IgD-negative memory B cell (primary cell): ENCODE data around the gene CERS6. TPM values are rescaled to one million over a fixed set of nuclear protein-coding genes. Genes with fewer than 3 reads are reported as not detected.
"Not testable (repeated sequence)": the region's sequence is repeated elsewhere in the genome, so short reads cannot be mapped to it uniquely, and the experiment has no call there.

Experiments used
- H3K27ac Mint-ChIP-seq, 3 donors: one replicate each; pipeline ENCODE4 v1.8.0; 2020 to 2022; ENCODE audit warnings: mild to moderate bottlenecking in 3 of 3, mixed read lengths in 3 of 3, moderate library complexity in 1 of 3
- H3K27me3 Mint-ChIP-seq: one replicate; pipeline ENCODE4 v1.8.0; 2021; ENCODE audit warnings: mixed read lengths
- H3K36me3 Mint-ChIP-seq: one replicate; pipeline ENCODE4 v1.8.0; 2020; ENCODE audit warnings: mild to moderate bottlenecking, mixed read lengths
- H3K4me1 Mint-ChIP-seq, 3 donors: one replicate each; pipeline ENCODE4 v1.8.0; 2020 to 2022; ENCODE audit warnings: mixed read lengths in 3 of 3, mild to moderate bottlenecking in 1 of 3
- H3K4me3 Mint-ChIP-seq, 4 donors: one replicate each; pipeline ENCODE4 v1.8.0; 2020 to 2022; ENCODE audit warnings: mild to moderate bottlenecking in 4 of 4, mixed read lengths in 4 of 4, moderate library complexity in 3 of 4
- H3K9me3 Mint-ChIP-seq, 3 donors: one replicate each; pipeline ENCODE4 v1.8.0; 2020 to 2021; ENCODE audit warnings: mixed read lengths in 3 of 3, mild to moderate bottlenecking in 1 of 3
- polyA plus RNA-seq: library from polyadenylated mRNA; unstranded; fragments of 300-500 nt; fragmentation: Illumina TruSeq; gene quantifications from one replicate; pipeline ENCODE4 v1.2.3, GENCODE V29; 2021

CERS6 gene
- polyA plus RNA-seq, 1 donor from 2014 or later = 2.7 TPM

- Mint-ChIP-seq H3K4me1 (peaks cover 13 to 16% (median 15%) of the 10 kb centered on the region in 3 donors), H3K4me3 (peak overlapping the region in 2 of 4 donors; percentile 49 to 79)
- not testable (repeated sequence) for H3K36me3 Mint-ChIP-seq, H3K9me3 Mint-ChIP-seq, H3K27ac Mint-ChIP-seq, H3K27me3 Mint-ChIP-seq
Measured at GRCh38 chr2:168491728-168492127, 35.7 kb downstream of the CERS6 start.

- not testable (repeated sequence) for H3K36me3 Mint-ChIP-seq, H3K27ac Mint-ChIP-seq, H3K27me3 Mint-ChIP-seq, H3K4me3 Mint-ChIP-seq, H3K9me3 Mint-ChIP-seq
- H3K4me1 Mint-ChIP-seq = peaks cover 13 to 17% (median 15%) of the 10 kb centered on the region in 3 donors
Measured at GRCh38 chr2:168493219-168493618, 37.1 kb downstream of the CERS6 start.

GRCh38 chr2:168494190-168494711 lies 38.2 kb downstream of the CERS6 start:
- Mint-ChIP-seq H3K36me3 (no peaks in the 10 kb centered on the region), H3K9me3 (peaks cover 0 to 1% (median 0%) of the 10 kb centered on the region in 3 donors), H3K4me1 (peaks cover 13 to 17% (median 15%) of the 10 kb centered on the region in 3 donors), H3K27me3 (no peaks in the 10 kb centered on the region), H3K27ac (no peak overlapping the region), H3K4me3 (no peak overlapping the region)

GRCh38 chr2:168495524-168495923 lies 39.5 kb downstream of the CERS6 start:
- H3K4me1 Mint-ChIP-seq = peaks cover 5 to 12% (median 9%) of the 10 kb centered on the region in 3 donors
- H3K9me3 Mint-ChIP-seq = peaks cover 0 to 2% (median 1%) of the 10 kb centered on the region in 3 donors
- no peaks in the 10 kb centered on the region for H3K27me3 Mint-ChIP-seq
- no peak overlapping the region for H3K4me3 Mint-ChIP-seq
- no peaks in the 10 kb centered on the region for H3K36me3 Mint-ChIP-seq
- H3K27ac Mint-ChIP-seq = no peak overlapping the region

GRCh38 chr2:168496906-168497305 lies 40.8 kb downstream of the CERS6 start:
- no peaks in the 10 kb centered on the region for H3K27me3 Mint-ChIP-seq
- H3K4me1 Mint-ChIP-seq = peaks cover 0 to 6% (median 3%) of the 10 kb centered on the region in 3 donors
- no peak overlapping the region for H3K27ac Mint-ChIP-seq
- H3K9me3 Mint-ChIP-seq = peaks cover 0 to 2% (median 1%) of the 10 kb centered on the region in 3 donors
- peaks cover 1% of the 10 kb centered on the region for H3K36me3 Mint-ChIP-seq
- no peak overlapping the region for H3K4me3 Mint-ChIP-seq

GRCh38 chr2:168499500-168499899 lies 43.4 kb downstream of the CERS6 start:
- Mint-ChIP-seq H3K27ac (no peak overlapping the region), H3K36me3 (peaks cover 7% of the 10 kb centered on the region), H3K4me1 (peaks cover 0 to 7% (median 3%) of the 10 kb centered on the region in 3 donors), H3K4me3 (no peak overlapping the region), H3K27me3 (no peaks in the 10 kb centered on the region), H3K9me3 (peaks cover 0 to 6% (median 5%) of the 10 kb centered on the region in 3 donors)

GRCh38 chr2:168500516-168500915 lies 44.4 kb downstream of the CERS6 start:
- Mint-ChIP-seq H3K36me3 (peaks cover 7% of the 10 kb centered on the region), H3K4me1 (peaks cover 0 to 3% (median 2%) of the 10 kb centered on the region in 3 donors), H3K27me3 (no peaks in the 10 kb centered on the region), H3K4me3 (no peak overlapping the region), H3K9me3 (peaks cover 0 to 6% (median 5%) of the 10 kb centered on the region in 3 donors), H3K27ac (no peak overlapping the region)

GRCh38 chr2:168501466-168502065 lies 45.5 kb downstream of the CERS6 start:
- H3K36me3 Mint-ChIP-seq = peaks cover 7% of the 10 kb centered on the region
- no peaks in the 10 kb centered on the region for H3K27me3 Mint-ChIP-seq
- no peak overlapping the region for H3K4me3 Mint-ChIP-seq
- peaks cover 0 to 6% (median 5%) of the 10 kb centered on the region in 3 donors for H3K9me3 Mint-ChIP-seq
- H3K27ac Mint-ChIP-seq = no peak overlapping the region
- peaks cover 0 to 2% (median 1%) of the 10 kb centered on the region in 3 donors for H3K4me1 Mint-ChIP-seq

- H3K4me1 Mint-ChIP-seq, H3K9me3 Mint-ChIP-seq, H3K4me3 Mint-ChIP-seq, H3K36me3 Mint-ChIP-seq, H3K27me3 Mint-ChIP-seq, H3K27ac Mint-ChIP-seq: not testable (repeated sequence)
Measured at GRCh38 chr2:168502852-168503251, 46.8 kb downstream of the CERS6 start.

GRCh38 chr2:168503901-168504300 lies 47.8 kb downstream of the CERS6 start:
- Mint-ChIP-seq H3K9me3 (peaks cover 0 to 6% (median 5%) of the 10 kb centered on the region in 3 donors), H3K4me3 (no peak overlapping the region), H3K36me3 (peaks cover 7% of the 10 kb centered on the region), H3K4me1 (peaks cover 0 to 2% (median 0%) of the 10 kb centered on the region in 3 donors), H3K27me3 (no peaks in the 10 kb centered on the region), H3K27ac (no peak overlapping the region)

- Mint-ChIP-seq H3K36me3 (peaks cover 7% of the 10 kb centered on the region), H3K4me1 (peaks cover 0 to 2% (median 0%) of the 10 kb centered on the region in 3 donors), H3K27me3 (no peaks in the 10 kb centered on the region), H3K27ac (no peak overlapping the region), H3K9me3 (peaks cover 0 to 6% (median 5%) of the 10 kb centered on the region in 3 donors), H3K4me3 (no peak overlapping the region)
Measured at GRCh38 chr2:168504323-168504722, 48.3 kb downstream of the CERS6 start.

- peak overlapping the region in 1 of 3 donors; percentile 9 for H3K27ac Mint-ChIP-seq
- H3K27me3 Mint-ChIP-seq = no peaks in the 10 kb centered on the region
- H3K9me3 Mint-ChIP-seq = no peaks in the 10 kb centered on the region
- peaks cover 3 to 6% (median 6%) of the 10 kb centered on the region in 3 donors for H3K4me1 Mint-ChIP-seq
- H3K4me3 Mint-ChIP-seq = no peak overlapping the region
- peaks cover 2% of the 10 kb centered on the region for H3K36me3 Mint-ChIP-seq
Measured at GRCh38 chr2:168510125-168510756, 54.2 kb downstream of the CERS6 start.

GRCh38 chr2:168514692-168515091 lies 58.6 kb downstream of the CERS6 start:
- Mint-ChIP-seq H3K4me1 (peaks cover 6 to 12% (median 9%) of the 10 kb centered on the region in 3 donors), H3K27me3 (no peaks in the 10 kb centered on the region), H3K36me3 (peaks cover 2% of the 10 kb centered on the region)

GRCh38 chr2:168515502-168515901 lies 59.4 kb downstream of the CERS6 start:
- Mint-ChIP-seq H3K36me3 (peaks cover 5% of the 10 kb centered on the region), H3K9me3 (no peaks in the 10 kb centered on the region), H3K4me3 (no peak overlapping the region), H3K4me1 (peaks cover 6 to 12% (median 8%) of the 10 kb centered on the region in 3 donors), H3K27me3 (no peaks in the 10 kb centered on the region), H3K27ac (no peak overlapping the region)

More at GRCh38 chr2:168514692-168515091, 58.6 kb downstream of the CERS6 start:
- no peaks in the 10 kb centered on the region for H3K9me3 Mint-ChIP-seq
- H3K27ac Mint-ChIP-seq = no peak overlapping the region
- H3K4me3 Mint-ChIP-seq = no peak overlapping the region

GRCh38 chr2:168517816-168518215 lies 61.7 kb downstream of the CERS6 start:
- H3K4me1 Mint-ChIP-seq = peaks cover 3 to 11% (median 7%) of the 10 kb centered on the region in 3 donors
- H3K36me3 Mint-ChIP-seq = peaks cover 3% of the 10 kb centered on the region
- no peaks in the 10 kb centered on the region for H3K27me3 Mint-ChIP-seq
- no peak overlapping the region for H3K4me3 Mint-ChIP-seq
- H3K27ac Mint-ChIP-seq = no peak overlapping the region
- no peaks in the 10 kb centered on the region for H3K9me3 Mint-ChIP-seq
